HUES6 (cell line): ENCODE measurements around the gene SMURF1.

Source experiments
- H3K27ac ChIP-seq: 2 replicates; pipeline ENCODE4 v1.7.0; 2013; ENCODE audit warnings: low read depth, mild to moderate bottlenecking, low read length, inconsistent platforms
- H3K27me3 ChIP-seq: 2 replicates; pipeline ENCODE4 v1.6.1; 2013; ENCODE audit warnings: low read length; ENCODE audit not compliant: control insufficient read depth, insufficient read depth
- H3K36me3 ChIP-seq: 2 replicates; pipeline ENCODE4 v1.6.1; 2013; ENCODE audit warnings: low read length; ENCODE audit not compliant: control insufficient read depth, insufficient read depth
- H3K4me1 ChIP-seq: 2 replicates; pipeline ENCODE4 v1.6.1; 2013; ENCODE audit warnings: low read length; ENCODE audit not compliant: control insufficient read depth, insufficient read depth
- H3K4me3 ChIP-seq: 2 replicates; pipeline ENCODE4 v1.5.1; 2013; ENCODE audit warnings: low read depth, low read length
- H3K9ac ChIP-seq: one replicate; pipeline ENCODE4 v1.6.1; 2013; ENCODE audit warnings: mild to moderate bottlenecking, low read length
- H3K9me3 ChIP-seq: 2 replicates; pipeline ENCODE4 v1.6.1; 2013; ENCODE audit warnings: low read depth, low read length; ENCODE audit not compliant: control insufficient read depth, insufficient read depth

Gene SMURF1

GRCh38 chr7:99036546-99037111 is 107.3 kb downstream of the SMURF1 start:
- H3K27ac ChIP-seq = no peak overlapping the region
- peaks cover 90% of the 10 kb centered on the region for H3K36me3 ChIP-seq
- H3K4me3 ChIP-seq = no peak overlapping the region
- no peaks in the 10 kb centered on the region for H3K27me3 ChIP-seq
- no peak overlapping the region for H3K9ac ChIP-seq
- no peaks in the 10 kb centered on the region for H3K4me1 ChIP-seq
- no peaks in the 10 kb centered on the region for H3K9me3 ChIP-seq

GRCh38 chr7:99035723-99036545 is 108.0 kb downstream of the SMURF1 start:
- Histone ChIP-seq H3K9ac (no peak overlapping the region), H3K36me3 (peaks cover 92% of the 10 kb centered on the region), H3K27me3 (no peaks in the 10 kb centered on the region)

GRCh38 chr7:99034932-99035722 is 108.8 kb downstream of the SMURF1 start:
- Histone ChIP-seq H3K4me1 (no peaks in the 10 kb centered on the region), H3K27me3 (no peaks in the 10 kb centered on the region), H3K9me3 (no peaks in the 10 kb centered on the region), H3K36me3 (peaks cover 94% of the 10 kb centered on the region), H3K27ac (no peak overlapping the region), H3K4me3 (no peak overlapping the region), H3K9ac (no peak overlapping the region)

More at GRCh38 chr7:99035723-99036545, 108.0 kb downstream of the SMURF1 start:
- Histone ChIP-seq H3K4me1 (no peaks in the 10 kb centered on the region), H3K9me3 (no peaks in the 10 kb centered on the region), H3K4me3 (no peak overlapping the region), H3K27ac (no peak overlapping the region)

- H3K9ac ChIP-seq = no peak overlapping the region
Observed at GRCh38 chr7:99033765-99034164, 110.1 kb downstream of the SMURF1 start.

GRCh38 chr7:99032928-99033327 is 111.0 kb downstream of the SMURF1 start:
- peaks cover 99% of the 10 kb centered on the region for H3K36me3 ChIP-seq

More at GRCh38 chr7:99033765-99034164, 110.1 kb downstream of the SMURF1 start:
- no peak overlapping the region for H3K4me3 ChIP-seq
- no peaks in the 10 kb centered on the region for H3K4me1 ChIP-seq
- H3K36me3 ChIP-seq = peaks cover 99% of the 10 kb centered on the region
- H3K27me3 ChIP-seq = no peaks in the 10 kb centered on the region
- H3K9me3 ChIP-seq = no peaks in the 10 kb centered on the region
- H3K27ac ChIP-seq = no peak overlapping the region

GRCh38 chr7:99031496-99031895 is 112.4 kb downstream of the SMURF1 start:
- Histone ChIP-seq H3K9me3 (no peaks in the 10 kb centered on the region), H3K4me1 (no peaks in the 10 kb centered on the region), H3K36me3 (peaks cover 92% of the 10 kb centered on the region), H3K4me3 (no peak overlapping the region), H3K27ac (no peak overlapping the region), H3K9ac (no peak overlapping the region), H3K27me3 (no peaks in the 10 kb centered on the region)

More at GRCh38 chr7:99032928-99033327, 111.0 kb downstream of the SMURF1 start:
- no peaks in the 10 kb centered on the region for H3K4me1 ChIP-seq
- H3K27me3 ChIP-seq = no peaks in the 10 kb centered on the region
- no peaks in the 10 kb centered on the region for H3K9me3 ChIP-seq
- H3K27ac ChIP-seq = no peak overlapping the region
- no peak overlapping the region for H3K9ac ChIP-seq
- H3K4me3 ChIP-seq = no peak overlapping the region

- no peak overlapping the region for H3K9ac ChIP-seq
- no peak overlapping the region for H3K4me3 ChIP-seq
- no peak overlapping the region for H3K27ac ChIP-seq
- H3K27me3 ChIP-seq = no peaks in the 10 kb centered on the region
- H3K9me3 ChIP-seq = no peaks in the 10 kb centered on the region
- peaks cover 86% of the 10 kb centered on the region for H3K36me3 ChIP-seq
- no peaks in the 10 kb centered on the region for H3K4me1 ChIP-seq
Observed at GRCh38 chr7:99030951-99031350, 113.0 kb downstream of the SMURF1 start.

- Histone ChIP-seq H3K4me3 (no peak overlapping the region), H3K9me3 (no peaks in the 10 kb centered on the region), H3K27me3 (no peaks in the 10 kb centered on the region), H3K36me3 (peaks cover 81% of the 10 kb centered on the region), H3K4me1 (no peaks in the 10 kb centered on the region), H3K9ac (no peak overlapping the region), H3K27ac (no peak overlapping the region)
Observed at GRCh38 chr7:99030457-99030856, 113.5 kb downstream of the SMURF1 start.

GRCh38 chr7:99029466-99030435 is 114.2 kb downstream of the SMURF1 start:
- Histone ChIP-seq H3K9me3 (no peaks in the 10 kb centered on the region), H3K36me3 (peaks cover 74% of the 10 kb centered on the region), H3K4me1 (no peaks in the 10 kb centered on the region), H3K4me3 (no peak overlapping the region), H3K27me3 (no peaks in the 10 kb centered on the region), H3K9ac (no peak overlapping the region), H3K27ac (no peak overlapping the region)

- no peaks in the 10 kb centered on the region for H3K9me3 ChIP-seq
- no peak overlapping the region for H3K27ac ChIP-seq
- H3K4me3 ChIP-seq = no peak overlapping the region
- no peaks in the 10 kb centered on the region for H3K4me1 ChIP-seq
- H3K27me3 ChIP-seq = no peaks in the 10 kb centered on the region
- H3K9ac ChIP-seq = no peak overlapping the region
- H3K36me3 ChIP-seq = peaks cover 61% of the 10 kb centered on the region
Observed at GRCh38 chr7:99028261-99028973, 115.5 kb downstream of the SMURF1 start.
